ENCODE data around the gene CCR7. TPM values are rescaled to one million over a fixed set of nuclear protein-coding genes. Genes with fewer than 3 reads are reported as not detected.

Gene CCR7
- total RNA-seq, 6 donors from 2014 or later, result 0.30 to 2.8 (median 1.4) TPM; not detected in 2

DNA sequence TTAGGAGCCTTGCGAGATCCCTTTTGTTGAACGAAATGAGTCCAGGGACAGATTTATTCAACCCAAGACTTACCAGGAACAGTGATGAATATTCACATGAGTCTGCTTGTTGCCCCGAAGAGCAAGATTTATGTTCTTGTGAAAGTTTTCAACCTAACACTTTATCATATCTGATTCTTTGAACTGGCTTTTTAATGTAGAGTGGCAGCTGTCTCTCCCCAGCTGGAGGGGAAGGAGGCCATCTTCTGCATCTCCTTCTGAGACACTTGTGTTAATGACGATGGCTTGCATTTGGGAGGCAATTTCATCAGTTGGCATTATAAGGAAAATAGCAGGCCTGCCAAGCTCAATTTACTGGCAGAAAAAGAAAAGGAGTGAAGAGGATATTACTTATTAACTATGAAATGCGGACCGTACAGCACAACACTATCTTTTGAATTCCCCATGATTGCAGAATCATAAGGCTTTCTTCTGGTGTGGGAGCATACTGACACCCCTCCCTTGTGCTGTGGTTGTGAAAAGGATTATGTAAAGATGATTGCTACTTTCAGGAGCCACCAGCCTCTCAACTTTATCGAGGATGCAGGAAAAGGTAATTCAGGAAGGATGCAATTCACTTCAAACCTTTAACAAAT lies 46.7 kb upstream of the CCR7 start:
- no peak overlapping the region for H3K27ac ChIP-seq
- DNase-seq (no peak), ATAC-seq (ENCODE audit: low FRiP score in 2 of 2) (no peak)
- H3K27me3 ChIP-seq, result no peaks in the 10 kb centered on the region
- TF ChIP-seq, protein P1, sequence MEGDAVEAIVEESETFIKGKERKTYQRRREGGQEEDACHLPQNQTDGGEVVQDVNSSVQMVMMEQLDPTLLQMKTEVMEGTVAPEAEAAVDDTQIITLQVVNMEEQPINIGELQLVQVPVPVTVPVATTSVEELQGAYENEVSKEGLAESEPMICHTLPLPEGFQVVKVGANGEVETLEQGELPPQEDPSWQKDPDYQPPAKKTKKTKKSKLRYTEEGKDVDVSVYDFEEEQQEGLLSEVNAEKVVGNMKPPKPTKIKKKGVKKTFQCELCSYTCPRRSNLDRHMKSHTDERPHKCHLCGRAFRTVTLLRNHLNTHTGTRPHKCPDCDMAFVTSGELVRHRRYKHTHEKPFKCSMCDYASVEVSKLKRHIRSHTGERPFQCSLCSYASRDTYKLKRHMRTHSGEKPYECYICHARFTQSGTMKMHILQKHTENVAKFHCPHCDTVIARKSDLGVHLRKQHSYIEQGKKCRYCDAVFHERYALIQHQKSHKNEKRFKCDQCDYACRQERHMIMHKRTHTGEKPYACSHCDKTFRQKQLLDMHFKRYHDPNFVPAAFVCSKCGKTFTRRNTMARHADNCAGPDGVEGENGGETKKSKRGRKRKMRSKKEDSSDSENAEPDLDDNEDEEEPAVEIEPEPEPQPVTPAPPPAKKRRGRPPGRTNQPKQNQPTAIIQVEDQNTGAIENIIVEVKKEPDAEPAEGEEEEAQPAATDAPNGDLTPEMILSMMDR (IDR thresholded peaks at IDR 0.05), result no peak
- TF ChIP-seq EP300 (IDR thresholded peaks at IDR 0.05), result no peak
- no peak for TF ChIP-seq POLR2A (IDR thresholded peaks at IDR 0.05)
- H3K4me1 ChIP-seq, result peaks cover 14 to 36% (median 23%) of the 10 kb centered on the region in 4 donors
- no peak overlapping the region for H3K4me3 ChIP-seq
- H3K36me3 ChIP-seq, result no peaks in the 10 kb centered on the region
- no peaks in the 10 kb centered on the region for H3K9me3 ChIP-seq
- WGBS, 2 donors, result 61 to 67% methylated on average over 7 of the region's 7 CpGs

DNA sequence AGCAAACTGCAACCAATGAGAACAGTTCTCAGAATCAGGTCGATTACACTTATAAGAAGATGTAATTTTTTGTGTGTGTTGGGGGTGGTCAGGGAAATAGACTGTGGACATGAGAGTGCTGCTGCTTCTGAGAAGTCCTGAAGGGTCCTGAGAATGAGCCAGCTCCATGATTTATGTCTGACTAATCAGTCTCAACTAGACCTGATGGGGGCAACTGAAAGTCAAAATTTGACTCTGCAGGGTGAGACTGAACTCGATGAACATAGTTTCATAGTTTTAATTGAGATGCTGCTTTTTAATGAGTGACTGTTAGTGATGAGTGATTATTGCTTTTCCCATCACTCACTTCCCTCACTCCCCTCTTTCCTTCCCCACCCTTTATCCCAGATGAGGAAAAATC lies 45.1 kb upstream of the CCR7 start:
- Histone ChIP-seq H3K36me3 (no peaks in the 10 kb centered on the region), H3K4me1 (peaks cover 15 to 39% (median 28%) of the 10 kb centered on the region in 4 donors), H3K9me3 (no peaks in the 10 kb centered on the region), H3K27ac (no peak overlapping the region), H3K4me3 (no peak overlapping the region), H3K27me3 (no peaks in the 10 kb centered on the region)
- DNase-seq (no peak), ATAC-seq (ENCODE audit: low FRiP score in 2 of 2) (no peak)
- TF ChIP-seq POLR2AphosphoS5 (IDR thresholded peaks at IDR 0.05) (no peak), EP300 (IDR thresholded peaks at IDR 0.05) (no peak), POLR2A (IDR thresholded peaks at IDR 0.05) (no peak)
- TF ChIP-seq, protein P1 (IDR thresholded peaks at IDR 0.05), result no peak
- 55 to 76% methylated on average over 2 of the region's 2 CpGs for WGBS, 2 donors

DNA sequence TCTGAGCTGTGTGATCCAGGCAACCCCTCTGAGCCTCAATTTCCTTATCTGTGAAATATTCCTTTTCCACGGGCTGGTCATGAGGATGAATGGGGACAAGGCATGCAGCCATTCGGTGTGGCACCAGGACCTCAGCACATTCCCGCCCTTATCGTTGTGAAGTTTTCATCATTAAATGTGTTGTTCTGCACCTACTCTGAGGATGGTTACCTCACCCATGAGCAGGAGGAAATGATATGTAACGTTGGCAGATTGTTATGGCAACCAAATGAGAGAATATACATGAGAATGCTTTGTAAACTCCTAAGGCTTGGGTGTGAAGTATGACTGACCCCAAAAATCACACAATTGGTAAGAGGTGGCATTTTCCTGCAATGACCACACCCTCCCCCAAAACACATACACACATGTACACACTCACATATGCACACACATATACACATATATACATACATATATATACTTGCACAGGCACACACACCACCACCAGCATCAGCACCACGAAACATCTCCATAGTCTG lies 42.8 kb upstream of the CCR7 start:
- H3K27me3 ChIP-seq, result no peaks in the 10 kb centered on the region
- no peak for ATAC-seq (ENCODE audit: low FRiP score in 2 of 2)
- no peaks in the 10 kb centered on the region for H3K36me3 ChIP-seq
- H3K9me3 ChIP-seq, result no peaks in the 10 kb centered on the region
- 71 to 78% methylated on average over 6 of the region's 6 CpGs for WGBS, 2 donors
- no peak overlapping the region for H3K4me3 ChIP-seq
- no peak for DNase-seq
- H3K27ac ChIP-seq, result peak overlapping the region in 3 of 4 donors; percentile 62 to 68 (median 68)
- no peak for TF ChIP-seq POLR2A (IDR thresholded peaks at IDR 0.05)
- TF ChIP-seq EP300 (IDR thresholded peaks at IDR 0.05), result no peak
- TF ChIP-seq, protein P1 (IDR thresholded peaks at IDR 0.05), result no peak
- TF ChIP-seq POLR2AphosphoS5 (IDR thresholded peaks at IDR 0.05), result no peak
- peaks cover 15 to 34% (median 26%) of the 10 kb centered on the region in 4 donors for H3K4me1 ChIP-seq

DNA sequence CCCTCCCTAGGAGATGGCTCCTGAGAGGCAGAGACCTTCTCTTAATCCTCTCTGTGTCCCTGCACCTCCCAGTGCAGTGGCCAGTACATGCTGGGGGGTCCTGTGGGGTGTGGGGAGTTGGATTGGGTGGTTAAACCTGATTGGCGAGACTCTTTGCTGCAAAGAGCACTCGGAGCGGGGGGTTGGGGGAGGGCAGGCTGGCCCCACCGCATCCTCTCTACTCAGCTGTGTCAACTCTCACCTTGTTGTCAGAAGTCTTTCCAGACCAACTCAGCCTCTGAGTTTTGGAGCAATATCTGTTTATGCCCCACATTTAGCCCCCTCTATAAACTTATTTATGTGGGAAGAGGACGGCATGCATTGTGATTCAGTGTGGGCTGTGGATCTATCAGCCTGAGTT lies 42.4 kb upstream of the CCR7 start:
- peaks cover 15 to 34% (median 26%) of the 10 kb centered on the region in 4 donors for H3K4me1 ChIP-seq
- DNase-seq (peak in 1 of 2 donors; percentile 31), ATAC-seq (ENCODE audit: low FRiP score in 2 of 2) (peak in 1 of 2 donors; percentile 13)
- WGBS, 2 donors, result 50 to 65% methylated on average over 2 to 5 of the region's 5 CpGs
- no peak overlapping the region for H3K4me3 ChIP-seq
- H3K36me3 ChIP-seq, result no peaks in the 10 kb centered on the region
- H3K27ac ChIP-seq, result peak overlapping the region; percentile 59 to 68 (median 65)
- no peaks in the 10 kb centered on the region for H3K9me3 ChIP-seq
- TF ChIP-seq POLR2A (IDR thresholded peaks at IDR 0.05) (no peak), EP300 (IDR thresholded peaks at IDR 0.05) (no peak), POLR2AphosphoS5 (IDR thresholded peaks at IDR 0.05) (no peak)
- TF ChIP-seq, protein P1 (IDR thresholded peaks at IDR 0.05), result no peak
- H3K27me3 ChIP-seq, result no peaks in the 10 kb centered on the region
